ENCODE data around the gene PPM1A. TPM values are rescaled to one million over a fixed set of nuclear protein-coding genes. Genes with fewer than 3 reads are reported as not detected.

The PPM1A gene
- total RNA-seq, 1 experiment from 2014 or later: 41.7 TPM

- peak overlapping the region; percentile 71 for H2BK12ac ChIP-seq (ENCODE audit: insufficient read length, low read depth, low read length)
- peak overlapping the region; percentile 45 for H4K5ac ChIP-seq (ENCODE audit: insufficient read length, low read depth, low read length)
- no peak overlapping the region for H2BK5ac ChIP-seq (ENCODE audit: insufficient read length, low read length)
- H3K27ac Mint-ChIP-seq: peak overlapping the region; percentile 100
- H3K23ac ChIP-seq (ENCODE audit: insufficient read length, low read depth, low read length): no peak overlapping the region
- peaks cover 55 to 57% of the 10 kb centered on the region in 2 experiments for H3K4me1 Mint-ChIP-seq
- H2BK20ac ChIP-seq (ENCODE audit: low read depth, low read length, poor library complexity, severe bottlenecking): no peak overlapping the region
- H4K91ac ChIP-seq (ENCODE audit: insufficient read length, low read depth, low read length): peak overlapping the region; percentile 85
- no peak overlapping the region for H2BK15ac ChIP-seq (ENCODE audit: low read depth, low read length)
- peaks cover 1 to 3% of the 10 kb centered on the region in 2 experiments; a peak in 3 of 5 replicates for H3K9me3 Mint-ChIP-seq
- H3K4me2 ChIP-seq (ENCODE audit: insufficient read depth, insufficient read length, low read length): peak overlapping the region; percentile 80
- H4K20me1 ChIP-seq (ENCODE audit: control insufficient read depth, insufficient read depth, insufficient read length): no peaks in the 10 kb centered on the region
- H3K56ac ChIP-seq (ENCODE audit: insufficient read length, low read depth, low read length): no peak overlapping the region
- peak overlapping the region; percentile 59 for H3K4ac ChIP-seq (ENCODE audit: low read depth, low read length)
- no peaks in the 10 kb centered on the region for H3K27me3 Mint-ChIP-seq (ENCODE audit: low read depth)
- H3K79me1 ChIP-seq (ENCODE audit: insufficient read depth, low read depth, low read length, poor library complexity, severe bottlenecking): no peaks in the 10 kb centered on the region
- no peak for TF ChIP-seq CTCF (conservative IDR thresholded peaks at IDR 0.05)
- peak; percentile 95 for DNase-seq
- H3K23me2 ChIP-seq (ENCODE audit: insufficient read length, low read depth, low read length, poor library complexity, severe bottlenecking): peaks cover 12% of the 10 kb centered on the region
- no peak overlapping the region for H3T11ph ChIP-seq (ENCODE audit: low read length)
- H2BK120ac ChIP-seq (ENCODE audit: low read depth, low read length, poor library complexity, severe bottlenecking): peak overlapping the region; percentile 85
- peak overlapping the region; percentile 91 for H3K9ac ChIP-seq (ENCODE audit: extremely low read depth, insufficient read length, low read length)
- no peaks in the 10 kb centered on the region for H3K27me3 ChIP-seq (ENCODE audit: insufficient read depth, low read length)
- H3K18ac ChIP-seq (ENCODE audit: insufficient read length, low read depth, low read length): peak overlapping the region; percentile 97
- H3K79me2 ChIP-seq (ENCODE audit: insufficient read depth, low read length): peaks cover 18% of the 10 kb centered on the region; the same call in 1 of the 2 replicates
- no CpG with 5 or more reads among the region's 27 CpGs for WGBS (ENCODE audit: extremely low coverage, insufficient read length, low lambda C conversion rate)
- H3K36me3 Mint-ChIP-seq (ENCODE audit: insufficient read depth in 1 of 3, low read depth in 3 of 3): peaks cover 0 to 2% (median 0%) of the 10 kb centered on the region in 3 experiments; a peak in 3 of 7 replicates
- no peak overlapping the region for H2AFZ ChIP-seq (ENCODE audit: low read length)
- H3K9me3 ChIP-seq (ENCODE audit: control insufficient read depth, low read depth, low read length): no peaks in the 10 kb centered on the region
- H4K8ac ChIP-seq (replicated peaks; ENCODE audit: insufficient read length, low read depth, low read length): no peak overlapping the region
- peak overlapping the region; percentile 84 to 93 for H3K4me3 Mint-ChIP-seq
- peak overlapping the region; percentile 4 for H2AK5ac ChIP-seq (ENCODE audit: insufficient read length, low read length)
- H3K4me1 ChIP-seq (ENCODE audit: insufficient read depth, low read length): peaks cover 5% of the 10 kb centered on the region
- peak overlapping the region; percentile 97 for H3K14ac ChIP-seq (ENCODE audit: insufficient read depth, low read length)
- H3K27ac ChIP-seq (ENCODE audit: insufficient read length, low read depth, low read length): peak overlapping the region; percentile 33
Measured at GRCh38 chr14:60247994-60248696, 876 bp upstream of the PPM1A start.

All from H9 (cell line).